ENCODE measurements around the gene PANX1. TPM values are rescaled to one million over a fixed set of nuclear protein-coding genes. Genes with fewer than 3 reads are reported as not detected.

Gene PANX1
- total and polyA plus RNA-seq, 2 experiments from 2014 or later: 25.1 to 58.1 TPM

- Histone ChIP-seq H3K4me1 (ENCODE audit: insufficient read depth) (no peaks in the 10 kb centered on the region), H3K9me2 (replicated peaks; ENCODE audit: insufficient read depth) (no peaks in the 10 kb centered on the region), H3K9me3 (ENCODE audit: low read depth) (no peaks in the 10 kb centered on the region), H3K27ac (no peak overlapping the region), H3K4me2 (no peak overlapping the region), H3K27me3 (no peaks in the 10 kb centered on the region), H3K4me3 (no peak overlapping the region), H4K20me1 (ENCODE audit: insufficient read depth, poor library complexity, severe bottlenecking) (no peaks in the 10 kb centered on the region), H2AFZ (no peak overlapping the region), H3K79me2 (no peaks in the 10 kb centered on the region), H3K36me3 (replicated peaks; ENCODE audit: insufficient read depth, low read depth) (no peaks in the 10 kb centered on the region)
- 77% methylated on average over 5 of the region's 5 CpGs for WGBS (ENCODE audit: low lambda C conversion rate, missing lambda C conversion rate)
- no peak for TF ChIP-seq EZH2 (IDR thresholded peaks at IDR 0.05; ENCODE audit: borderline replicate concordance)
- TF ChIP-seq CTCF (IDR thresholded peaks at IDR 0.05; ENCODE audit: poor library complexity): no peak
- no peak for TF ChIP-seq EZH2phosphoT487 (IDR thresholded peaks at IDR 0.05; ENCODE audit: low read depth, severe bottlenecking, unreplicated experiment)
- DNase-seq (ENCODE audit: low spot score): no peak
These were observed 91.1 kb downstream of the PANX1 start for GRCh38 chr11:94219771-94220170.

GRCh38 chr11:94224078-94224477 is 95.4 kb downstream of the PANX1 start:
- no peaks in the 10 kb centered on the region for H3K79me2 ChIP-seq
- H3K36me3 ChIP-seq (replicated peaks; ENCODE audit: insufficient read depth, low read depth): no peaks in the 10 kb centered on the region
- no peaks in the 10 kb centered on the region for H3K27me3 ChIP-seq
- no peak overlapping the region for H3K4me3 ChIP-seq
- WGBS (ENCODE audit: low lambda C conversion rate, missing lambda C conversion rate): 47% methylated on average over 3 of the region's 3 CpGs
- H3K4me2 ChIP-seq: no peak overlapping the region
- H3K4me1 ChIP-seq (ENCODE audit: insufficient read depth): no peaks in the 10 kb centered on the region
- H3K9me3 ChIP-seq (ENCODE audit: low read depth): no peaks in the 10 kb centered on the region
- H2AFZ ChIP-seq: no peak overlapping the region
- TF ChIP-seq EZH2 (IDR thresholded peaks at IDR 0.05; ENCODE audit: borderline replicate concordance) (no peak), CTCF (IDR thresholded peaks at IDR 0.05; ENCODE audit: poor library complexity) (no peak), EZH2phosphoT487 (IDR thresholded peaks at IDR 0.05; ENCODE audit: low read depth, severe bottlenecking, unreplicated experiment) (no peak)
- H3K27ac ChIP-seq: no peak overlapping the region
- H3K9me2 ChIP-seq (replicated peaks; ENCODE audit: insufficient read depth): no peaks in the 10 kb centered on the region
- no peaks in the 10 kb centered on the region for H4K20me1 ChIP-seq (ENCODE audit: insufficient read depth, poor library complexity, severe bottlenecking)
- no peak for DNase-seq (ENCODE audit: low spot score)

Other genes with a start within 250 kb of the PANX1 start
- gene HEPHL1, start 107.5 kb upstream of the PANX1 start, total RNA-seq: 0.07 TPM in 1 of 2 replicates, not detected in the other
- gene HEPHL1, start 107.5 kb upstream of the PANX1 start, polyA plus RNA-seq: 0.17 TPM in 1 of 2 replicates, not detected in the other
- not detected in 2 replicates for gene IZUMO1R, start 175.7 kb downstream of the PANX1 start, total RNA-seq
- gene IZUMO1R, start 175.7 kb downstream of the PANX1 start, polyA plus RNA-seq: not detected in 2 replicates